SU-DHL-6 (cell line): ENCODE results near the gene A2ML1.

Experiments used
- H2AFZ ChIP-seq: fragments of 200-600 bp; sonication (generic); 2 replicates; pipeline ENCODE4 v1.6.1; 2014; ENCODE audit warnings: low read depth, mild to moderate bottlenecking, moderate library complexity, mixed read lengths, antibody characterized with exemption, low read length; ENCODE audit not compliant: severe bottlenecking
- H3F3A ChIP-seq: fragments of 200-600 bp; shearing (Covaris generic); 2 replicates; pipeline ENCODE4 v1.6.0; 2016; ENCODE audit warnings: antibody characterized with exemption, mild to moderate bottlenecking; ENCODE audit not compliant: insufficient read depth
- H3K27ac ChIP-seq: fragments of 200-600 bp; sonication (generic); 2 replicates; pipeline ENCODE4 v1.5.1; 2016; ENCODE audit warnings: low read depth, mild to moderate bottlenecking, low read length, moderate library complexity, mixed read lengths
- H3K27me3 ChIP-seq: fragments of 200-600 bp; sonication (generic), shearing (Covaris generic); 2 replicates; pipeline ENCODE4 v1.6.0; 2014; ENCODE audit warnings: mild to moderate bottlenecking, low read length
- H3K36me3 ChIP-seq: fragments of 200-600 bp; sonication (generic); 2 replicates; pipeline ENCODE4 v1.6.1; 2014; ENCODE audit warnings: mild to moderate bottlenecking, low read length, mixed read lengths
- H3K4me2 ChIP-seq: fragments of 300-600, 200-600 bp; shearing (Covaris generic), sonication (generic); 2 replicates; pipeline ENCODE4 v1.6.0; 2014; ENCODE audit warnings: low read length, low read depth, mild to moderate bottlenecking; ENCODE audit not compliant: poor library complexity, severe bottlenecking
- H3K4me3 ChIP-seq: fragments of 200-600 bp; sonication (generic); 2 replicates; pipeline ENCODE4 v1.5.1; 2014; ENCODE audit warnings: antibody characterized with exemption, low read length, mild to moderate bottlenecking, mixed read lengths; ENCODE audit not compliant: insufficient read depth, poor library complexity, severe bottlenecking
- H3K79me2 ChIP-seq: fragments of 200-600 bp; sonication (generic); 2 replicates; pipeline ENCODE4 v1.6.1; 2014; ENCODE audit warnings: mild to moderate bottlenecking, low read length, moderate library complexity; ENCODE audit not compliant: insufficient read depth
- H3K9ac ChIP-seq: fragments of 200-600 bp; sonication (generic); 2 replicates; pipeline ENCODE4 v1.7.0; 2014; ENCODE audit warnings: mild to moderate bottlenecking, low read length
- H3K9me2 ChIP-seq: fragments of 200-600 bp; sonication (generic); replicated peaks from 2 replicates; pipeline ENCODE4 v1.6.1; 2014; ENCODE audit warnings: low read length; ENCODE audit not compliant: insufficient read depth
- H3K9me3 ChIP-seq: fragments of 200-600 bp; sonication (generic); 2 replicates; pipeline ENCODE4 v1.6.1; 2014; ENCODE audit warnings: low read length, mixed read lengths; ENCODE audit not compliant: insufficient read depth
- H4K20me1 ChIP-seq: fragments of 200-600 bp; sonication (generic); 2 replicates; pipeline ENCODE4 v1.6.1; 2014; ENCODE audit warnings: low read depth, mild to moderate bottlenecking, antibody characterized with exemption, low read length, moderate library complexity, mixed read lengths
- EZH2phosphoT487 ChIP-seq: fragments of 200-600 bp; sonication (generic), shearing (Covaris generic); conservative IDR thresholded peaks from 2 replicates; pipeline ENCODE4 v1.6.1; 2018; ENCODE audit warnings: mild to moderate bottlenecking, antibody characterized with exemption, low read length, moderate library complexity, mixed read lengths
- TF ChIP-seq, protein P1 (sequence below): fragments of 200-600 bp; sonication (generic); IDR thresholded peaks from one replicate; pipeline ENCODE4 v1.5.1; 2017; ENCODE audit warnings: antibody characterized with exemption, mild to moderate bottlenecking, low read length, moderate library complexity; ENCODE audit not compliant: insufficient read depth, poor library complexity, severe bottlenecking

A2ML1 gene

DNA sequence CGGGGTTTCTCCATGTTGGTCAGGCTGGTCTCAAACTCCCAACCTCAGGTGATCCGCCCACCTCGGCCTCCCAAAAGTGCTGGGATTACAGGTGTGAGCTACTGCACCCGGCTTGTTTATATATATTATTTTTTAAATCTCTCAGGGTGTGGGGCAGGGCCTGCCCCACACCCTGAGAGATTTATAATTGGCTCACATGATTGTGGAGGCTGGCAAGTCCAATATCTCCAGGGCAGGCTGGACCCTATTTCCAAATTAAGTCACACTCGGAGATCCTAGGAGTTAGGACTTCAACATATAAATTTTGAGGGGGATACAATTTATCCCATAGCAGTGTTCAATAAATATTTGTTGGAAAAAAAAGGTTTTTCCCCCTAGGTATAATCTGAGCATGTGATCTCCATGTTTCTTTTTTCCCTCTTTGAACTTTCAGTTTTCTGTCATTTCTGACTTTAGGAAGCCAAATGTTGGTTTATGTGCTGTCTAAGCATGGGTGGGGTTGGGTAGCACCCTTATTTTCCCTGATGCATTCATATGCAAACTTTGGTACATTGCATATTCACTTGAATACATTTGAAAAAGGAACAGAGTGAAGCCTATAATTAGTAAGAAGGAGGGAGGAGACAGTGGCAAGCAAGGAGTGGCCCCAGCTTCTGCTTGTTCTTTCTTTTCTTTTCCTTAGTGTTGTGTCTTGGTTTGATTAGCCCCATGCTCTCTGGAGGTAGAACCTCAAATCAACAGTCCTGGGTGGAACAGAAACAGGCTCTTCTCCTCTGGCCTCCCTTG lies 8.7 kb upstream of the A2ML1 start:
- H3K9ac ChIP-seq = no peak overlapping the region
- H3K27ac ChIP-seq = no peak overlapping the region

DNA sequence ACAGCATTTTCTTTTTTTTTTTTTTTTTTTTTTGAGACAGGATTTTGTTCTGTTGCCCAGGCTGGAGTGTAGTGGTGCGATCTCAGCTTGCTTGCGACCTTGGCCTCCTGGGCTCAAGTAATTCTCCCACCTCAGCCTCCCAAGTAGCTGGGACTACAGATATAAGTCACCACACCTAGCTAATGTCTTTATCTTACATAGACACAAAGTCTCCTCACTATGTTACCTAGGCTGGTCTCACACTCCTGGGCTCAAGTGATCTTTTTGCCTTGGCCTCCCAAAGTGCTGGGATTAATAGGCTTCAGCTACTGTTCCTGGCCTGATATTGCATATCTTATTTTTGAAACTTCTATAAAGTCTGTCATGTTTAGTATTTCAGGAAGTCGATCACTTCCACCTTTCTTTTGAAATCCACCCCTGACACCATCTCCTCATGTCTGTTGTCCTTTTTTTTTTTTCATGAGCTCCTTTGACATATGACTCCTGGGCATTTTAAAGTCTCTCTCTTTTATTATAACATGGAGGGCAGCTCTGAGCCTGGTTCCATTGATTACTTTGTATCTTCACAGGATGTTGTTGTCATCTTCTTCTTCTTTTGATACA lies 5.9 kb upstream of the A2ML1 start:
- no peaks in the 10 kb centered on the region for H3K27me3 ChIP-seq
- H3K4me3 ChIP-seq = no peak overlapping the region
- TF ChIP-seq EZH2phosphoT487 = no peak
- H3K27ac ChIP-seq = no peak overlapping the region
- no peaks in the 10 kb centered on the region for H3K36me3 ChIP-seq
- no peaks in the 10 kb centered on the region for H3K9me3 ChIP-seq
- no peak overlapping the region for H2AFZ ChIP-seq
- H4K20me1 ChIP-seq = no peaks in the 10 kb centered on the region
- H3K9ac ChIP-seq = no peak overlapping the region
- H3K79me2 ChIP-seq = no peaks in the 10 kb centered on the region
- H3K4me2 ChIP-seq = no peak overlapping the region
- H3K9me2 ChIP-seq = no peaks in the 10 kb centered on the region
- no peaks in the 10 kb centered on the region for H3F3A ChIP-seq

More for the DNA sequence above, 8.7 kb upstream of the A2ML1 start:
- H3K36me3 ChIP-seq = no peaks in the 10 kb centered on the region
- H3K27me3 ChIP-seq = no peaks in the 10 kb centered on the region
- no peaks in the 10 kb centered on the region for H3K9me3 ChIP-seq
- H2AFZ ChIP-seq = no peak overlapping the region
- no peak overlapping the region for H3K4me3 ChIP-seq
- no peaks in the 10 kb centered on the region for H3K9me2 ChIP-seq
- TF ChIP-seq, protein P1, sequence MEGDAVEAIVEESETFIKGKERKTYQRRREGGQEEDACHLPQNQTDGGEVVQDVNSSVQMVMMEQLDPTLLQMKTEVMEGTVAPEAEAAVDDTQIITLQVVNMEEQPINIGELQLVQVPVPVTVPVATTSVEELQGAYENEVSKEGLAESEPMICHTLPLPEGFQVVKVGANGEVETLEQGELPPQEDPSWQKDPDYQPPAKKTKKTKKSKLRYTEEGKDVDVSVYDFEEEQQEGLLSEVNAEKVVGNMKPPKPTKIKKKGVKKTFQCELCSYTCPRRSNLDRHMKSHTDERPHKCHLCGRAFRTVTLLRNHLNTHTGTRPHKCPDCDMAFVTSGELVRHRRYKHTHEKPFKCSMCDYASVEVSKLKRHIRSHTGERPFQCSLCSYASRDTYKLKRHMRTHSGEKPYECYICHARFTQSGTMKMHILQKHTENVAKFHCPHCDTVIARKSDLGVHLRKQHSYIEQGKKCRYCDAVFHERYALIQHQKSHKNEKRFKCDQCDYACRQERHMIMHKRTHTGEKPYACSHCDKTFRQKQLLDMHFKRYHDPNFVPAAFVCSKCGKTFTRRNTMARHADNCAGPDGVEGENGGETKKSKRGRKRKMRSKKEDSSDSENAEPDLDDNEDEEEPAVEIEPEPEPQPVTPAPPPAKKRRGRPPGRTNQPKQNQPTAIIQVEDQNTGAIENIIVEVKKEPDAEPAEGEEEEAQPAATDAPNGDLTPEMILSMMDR = no peak
- TF ChIP-seq EZH2phosphoT487 = no peak
- H3F3A ChIP-seq = no peaks in the 10 kb centered on the region
- H4K20me1 ChIP-seq = no peaks in the 10 kb centered on the region
- H3K79me2 ChIP-seq = no peaks in the 10 kb centered on the region
- H3K4me2 ChIP-seq = no peak overlapping the region

DNA sequence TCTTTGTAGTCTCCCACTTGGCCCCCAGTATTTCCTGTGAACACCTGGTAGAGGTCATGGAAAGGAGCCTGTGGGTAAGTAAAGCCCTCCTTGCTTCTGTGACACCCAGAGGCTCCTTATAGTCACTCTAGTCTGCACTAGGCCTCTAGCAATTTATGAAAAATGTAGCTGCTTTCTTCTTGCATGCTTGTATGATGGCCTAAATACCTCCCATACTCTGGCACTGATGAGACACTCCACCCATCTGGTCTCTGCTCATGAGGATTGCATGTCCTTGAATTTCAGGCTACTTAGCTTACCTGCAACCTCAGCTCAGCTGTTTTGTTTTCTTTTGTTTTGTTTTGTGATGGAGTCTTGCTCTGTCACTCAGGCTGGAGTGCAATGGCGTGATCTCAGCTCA lies 4.6 kb upstream of the A2ML1 start:
- Histone ChIP-seq H3K27ac (no peak overlapping the region), H3K9ac (no peak overlapping the region)
- no peak for TF ChIP-seq EZH2phosphoT487
- TF ChIP-seq, protein P1 = no peak

DNA sequence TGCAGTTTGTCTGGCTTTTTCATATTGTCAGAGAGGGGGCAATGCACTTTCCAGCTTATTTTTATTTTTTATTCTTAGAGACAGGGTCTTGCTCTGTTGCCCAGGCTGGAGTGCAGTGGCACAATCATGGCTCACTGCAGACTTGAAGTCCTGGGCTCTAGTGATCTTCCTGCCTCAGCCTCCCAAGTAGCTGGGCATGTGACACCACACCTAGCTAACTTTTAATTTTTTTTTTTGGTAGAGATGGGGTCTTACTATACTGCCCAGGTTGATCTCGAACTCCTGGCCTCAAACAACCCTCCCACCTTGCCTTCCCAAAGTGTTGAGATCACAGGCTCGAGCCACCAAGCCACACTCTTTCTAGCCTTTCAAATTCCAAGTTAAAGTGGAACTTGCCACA lies 3.9 kb upstream of the A2ML1 start:
- H4K20me1 ChIP-seq = no peaks in the 10 kb centered on the region
- no peak overlapping the region for H2AFZ ChIP-seq
- H3K27ac ChIP-seq = no peak overlapping the region
- TF ChIP-seq, protein P1 = no peak
- no peaks in the 10 kb centered on the region for H3K9me3 ChIP-seq
- H3K4me2 ChIP-seq = no peak overlapping the region
- no peaks in the 10 kb centered on the region for H3K79me2 ChIP-seq
- no peaks in the 10 kb centered on the region for H3K36me3 ChIP-seq
- H3F3A ChIP-seq = no peaks in the 10 kb centered on the region
- no peaks in the 10 kb centered on the region for H3K9me2 ChIP-seq
- H3K4me3 ChIP-seq = no peak overlapping the region
- H3K27me3 ChIP-seq = no peaks in the 10 kb centered on the region
- H3K9ac ChIP-seq = no peak overlapping the region

More for the DNA sequence above, 4.6 kb upstream of the A2ML1 start:
- H4K20me1 ChIP-seq = no peaks in the 10 kb centered on the region
- H3K4me3 ChIP-seq = no peak overlapping the region
- no peaks in the 10 kb centered on the region for H3K9me2 ChIP-seq
- no peaks in the 10 kb centered on the region for H3K79me2 ChIP-seq
- no peak overlapping the region for H3K4me2 ChIP-seq
- no peaks in the 10 kb centered on the region for H3K36me3 ChIP-seq
- H2AFZ ChIP-seq = no peak overlapping the region
- no peaks in the 10 kb centered on the region for H3K9me3 ChIP-seq
- H3F3A ChIP-seq = no peaks in the 10 kb centered on the region
- no peaks in the 10 kb centered on the region for H3K27me3 ChIP-seq
